Measurements from ENCODE around the gene TEX50. TPM values are rescaled to one million over a fixed set of nuclear protein-coding genes. Genes with fewer than 3 reads are reported as not detected.
"Not testable (repeated sequence)": the region's sequence is repeated elsewhere in the genome, so short reads cannot be mapped to it uniquely, and the experiment has no call there.

Gene TEX50
- not detected for polyA plus RNA-seq (ENCODE audit: insufficient read length in 12 of 12)
- long read RNA-seq, donor 1 = 0 reads
- long read RNA-seq, donor 2 = 0 reads
- long read RNA-seq, donor 3 = 0 reads
- long read RNA-seq, donor 4 = 0 reads
- long read RNA-seq, donor 5 = 0 reads
- long read RNA-seq, donor 6 = 0 reads
- long read RNA-seq, donor 7 = 0 reads
- long read RNA-seq, donor 8 = 0 reads
- long read RNA-seq, donor 9 = 0 reads
- long read RNA-seq, donor 10 = 0 reads
- long read RNA-seq, donor 11 = 0 reads

- DNase-seq = no peak
Observed at GRCh38 chr1:173635116-173635515, at the start of gene TEX50. TEX50 (plus strand) TSS chr1:173635338; CDS start chr1:173635522, 184 bp downstream.

GRCh38 chr1:173590557-173590956, 44.6 kb upstream of the TEX50 start:
- DNase-seq = no peak

GRCh38 chr1:173591138-173591537, 44.0 kb upstream of the TEX50 start:
- DNase-seq = not testable (repeated sequence)

GRCh38 chr1:173596097-173596825, 38.9 kb upstream of the TEX50 start:
- no peak for DNase-seq

GRCh38 chr1:173601588-173601987, 33.5 kb upstream of the TEX50 start:
- no peak for DNase-seq

GRCh38 chr1:173603056-173603591, 32.0 kb upstream of the TEX50 start, which contains the start of gene SLC9C2:
SLC9C2 (minus strand) TSS chr1:173603072; CDS start chr1:173601776, 1,296 bp downstream.
- no peak for DNase-seq

- DNase-seq = no peak
Observed at GRCh38 chr1:173608503-173609216, 26.5 kb upstream of the TEX50 start.

- DNase-seq = not testable (repeated sequence)
Observed at GRCh38 chr1:173613086-173613485, 22.1 kb upstream of the TEX50 start.

GRCh38 chr1:173616859-173617258, 18.3 kb upstream of the TEX50 start:
- no peak for DNase-seq

GRCh38 chr1:173627269-173627668, 7.9 kb upstream of the TEX50 start:
- no peak for DNase-seq

GRCh38 chr1:173628888-173629287, 6.2 kb upstream of the TEX50 start:
- no peak for DNase-seq

- not testable (repeated sequence) for DNase-seq
Observed at GRCh38 chr1:173637236-173638042, 2.3 kb downstream of the TEX50 start.

GRCh38 chr1:173638043-173639021, 3.2 kb downstream of the TEX50 start:
- no peak for DNase-seq

- DNase-seq = no peak
Observed at GRCh38 chr1:173639102-173639501, 4.0 kb downstream of the TEX50 start.

GRCh38 chr1:173642450-173643139, 7.5 kb downstream of the TEX50 start:
- DNase-seq = not testable (repeated sequence)

- DNase-seq = no peak
Observed at GRCh38 chr1:173646656-173647055, 11.5 kb downstream of the TEX50 start.

- DNase-seq = no peak
Observed at GRCh38 chr1:173648880-173649605, 13.9 kb downstream of the TEX50 start.

GRCh38 chr1:173660306-173660705, 25.2 kb downstream of the TEX50 start:
- no peak for DNase-seq

GRCh38 chr1:173661271-173661670, 26.1 kb downstream of the TEX50 start:
- no peak for DNase-seq

Data from muscle of arm (tissue), 14 donors.